HG02884 (cell line): ENCODE data around the gene PDE1C.
"Not testable (repeated sequence)": the region's sequence is repeated elsewhere in the genome, so short reads cannot be mapped to it uniquely, and the experiment has no call there.

Source experiments
- ATAC-seq: cut with Tn5 transposase; IDR thresholded peaks from one replicate; pipeline ENCODE4 v1.9.1; 2021; ENCODE audit warnings: mild to moderate bottlenecking, moderate library complexity; ENCODE audit not compliant: unreplicated experiment

PDE1C gene

GRCh38 chr7:31856337-31856736 lies 213.9 kb downstream of the PDE1C start:
- ATAC-seq, result no peak

- no peak for ATAC-seq
These were observed 214.7 kb downstream of the PDE1C start for GRCh38 chr7:31855530-31855929.

- no peak for ATAC-seq
These were observed 216.8 kb downstream of the PDE1C start for GRCh38 chr7:31853380-31853779.

- no peak for ATAC-seq
These were observed 217.7 kb downstream of the PDE1C start for GRCh38 chr7:31852462-31852861.

- no peak for ATAC-seq
These were observed 219.1 kb downstream of the PDE1C start for GRCh38 chr7:31851119-31851518.

GRCh38 chr7:31850601-31851000 lies 219.6 kb downstream of the PDE1C start:
- ATAC-seq, result no peak

- ATAC-seq, result no peak
These were observed 220.1 kb downstream of the PDE1C start for GRCh38 chr7:31850066-31850465.

DNA sequence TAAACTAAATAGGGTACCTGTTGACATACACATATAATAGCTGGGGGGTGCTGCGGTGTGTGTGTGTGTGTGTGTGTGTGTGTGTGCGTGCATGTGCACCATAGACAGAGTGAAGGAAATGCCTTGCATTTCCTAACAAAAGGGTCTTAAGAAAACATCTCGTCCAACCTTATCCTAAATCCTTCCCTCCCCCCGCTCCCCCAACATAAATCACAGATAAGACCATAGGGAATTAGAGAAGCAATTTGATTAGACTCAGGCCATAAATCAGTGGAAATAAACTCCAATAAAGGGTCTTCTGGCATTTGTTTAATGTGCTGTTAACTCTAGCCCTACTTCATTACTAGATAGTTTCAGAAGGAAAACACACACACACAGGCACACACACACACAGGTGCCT lies 234.7 kb downstream of the PDE1C start:
- ATAC-seq, result no peak

GRCh38 chr7:31833625-31834024 lies 236.6 kb downstream of the PDE1C start:
- not testable (repeated sequence) for ATAC-seq

DNA sequence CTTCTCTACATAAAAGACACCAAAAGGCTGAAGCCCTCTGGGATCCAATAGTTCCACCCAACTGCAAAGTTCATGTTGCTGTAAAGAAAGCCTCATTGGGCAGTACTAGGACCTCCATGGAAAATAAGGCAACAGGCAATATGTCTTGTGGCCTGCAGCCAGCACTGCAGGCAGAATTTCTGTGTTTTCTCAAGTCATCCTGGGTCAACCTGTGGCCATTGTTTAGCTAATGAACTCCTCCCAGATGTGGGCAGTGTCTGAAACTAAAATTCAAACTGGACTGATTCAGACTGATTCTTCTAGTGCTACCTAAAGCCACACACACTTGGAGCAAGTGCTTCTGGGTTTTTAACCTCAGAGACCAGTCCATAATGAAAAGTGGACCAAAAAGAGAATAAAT lies 241.7 kb downstream of the PDE1C start:
- ATAC-seq, result no peak

- no peak for ATAC-seq
These were observed 244.6 kb downstream of the PDE1C start for GRCh38 chr7:31825576-31825975.

DNA sequence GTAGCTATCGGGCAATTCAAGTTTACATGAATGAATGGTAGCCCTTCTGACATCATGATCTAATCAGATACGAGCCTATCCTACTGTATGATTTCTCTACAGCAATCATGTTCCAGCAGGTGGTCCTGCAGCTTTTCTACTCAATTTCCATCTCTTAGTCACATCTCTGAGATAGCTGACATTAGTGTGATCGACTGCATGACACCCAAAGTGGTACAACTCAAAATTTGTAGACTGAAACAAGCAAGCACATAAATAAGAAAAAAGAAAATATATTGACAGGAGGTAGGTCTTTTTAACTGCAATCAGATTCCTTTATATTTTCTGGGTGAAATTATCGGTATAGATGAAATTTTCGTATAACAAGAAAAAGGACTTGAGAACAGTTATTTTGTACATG lies 251.2 kb downstream of the PDE1C start:
- no peak for ATAC-seq

- ATAC-seq, result no peak
These were observed 253.4 kb downstream of the PDE1C start for GRCh38 chr7:31816810-31817209.

DNA sequence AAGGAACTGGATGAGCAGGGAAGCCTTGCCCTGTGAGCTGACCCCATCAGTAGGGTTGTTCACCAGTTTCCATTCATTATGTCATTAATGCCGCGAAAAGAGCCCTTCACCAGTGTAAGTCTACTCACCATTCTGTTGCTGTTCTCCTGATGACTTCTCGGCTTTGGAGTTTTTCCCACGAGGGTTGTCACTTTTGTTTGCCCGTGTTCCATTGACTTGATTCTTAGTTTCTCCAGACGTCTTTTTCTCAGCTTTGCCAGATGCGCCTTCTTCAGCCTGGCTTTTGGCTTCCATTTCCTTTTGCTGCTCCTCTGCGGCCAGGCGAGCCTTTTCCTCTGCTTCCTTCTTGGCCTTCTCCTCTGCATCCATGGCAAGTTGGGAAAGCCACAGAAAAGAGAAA lies 254.4 kb downstream of the PDE1C start:
- no peak for ATAC-seq

GRCh38 chr7:31814187-31814586 lies 256.0 kb downstream of the PDE1C start:
- ATAC-seq, result no peak

DNA sequence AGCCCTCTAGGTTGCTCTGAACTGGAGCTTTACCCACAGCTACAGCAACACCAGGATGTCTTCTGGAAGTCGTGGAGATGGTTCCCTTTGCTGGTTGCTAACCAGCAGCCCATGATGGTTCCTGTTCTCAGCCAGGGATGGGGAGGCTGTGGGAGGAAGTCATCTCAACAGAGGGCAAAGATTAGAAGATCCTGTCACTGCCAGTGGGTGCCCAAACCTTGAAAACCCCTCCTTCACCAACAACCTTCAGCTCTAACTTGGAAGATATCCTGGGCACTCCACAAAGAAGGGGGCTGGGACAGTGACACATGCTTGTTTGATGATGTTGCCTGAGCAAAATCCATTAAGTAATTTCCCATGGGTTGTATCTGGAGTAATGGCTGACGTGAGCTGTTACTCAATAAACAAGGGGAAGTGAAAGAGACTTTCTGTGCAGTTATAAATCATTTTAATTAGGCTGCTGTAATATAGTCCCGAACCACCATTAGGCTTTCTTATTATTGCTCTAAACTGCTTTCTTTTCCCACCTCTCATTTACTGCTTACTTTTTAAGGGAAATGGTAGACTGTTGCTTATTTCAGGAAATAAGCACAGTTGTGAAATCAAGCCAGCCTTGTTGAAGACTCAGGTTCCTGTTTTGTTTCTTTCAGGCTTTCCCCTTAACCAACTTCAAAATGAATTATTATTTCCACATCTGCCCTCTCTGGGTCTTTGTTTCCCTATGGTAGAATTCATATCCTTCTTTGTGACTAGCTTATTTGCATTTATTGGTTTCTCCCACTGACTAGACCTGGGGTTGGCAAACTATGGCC lies 258.4 kb downstream of the PDE1C start:
- peak; percentile 85 for ATAC-seq

DNA sequence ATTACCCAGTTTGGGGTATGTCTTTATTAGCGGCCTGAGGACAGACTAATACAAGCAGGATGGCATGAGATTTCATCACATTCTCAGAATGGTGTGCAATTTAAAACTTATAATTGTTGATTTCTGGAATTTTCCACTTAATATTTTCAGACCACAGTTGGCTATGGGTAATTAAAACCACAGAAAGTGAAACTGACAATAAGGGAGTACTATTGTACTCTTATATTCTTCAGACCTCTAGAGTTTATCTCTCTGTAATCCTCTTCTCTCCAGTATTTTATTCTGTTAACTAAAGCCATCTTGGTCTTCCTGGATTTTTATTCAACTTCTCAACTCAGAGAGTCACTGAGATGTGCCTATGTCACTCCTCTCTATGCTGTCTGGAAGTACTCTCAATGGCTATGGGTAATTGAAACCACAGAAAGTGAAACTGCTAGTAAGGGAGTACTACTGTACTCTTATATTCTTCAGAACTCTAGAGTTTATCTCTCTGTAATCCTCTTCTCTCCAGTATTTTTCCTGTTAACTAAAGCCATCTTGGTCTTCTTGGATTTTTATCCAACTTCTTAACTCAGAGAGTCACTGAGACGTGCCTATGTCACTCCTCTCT lies 264.9 kb downstream of the PDE1C start:
- ATAC-seq, result peak; percentile 97

DNA sequence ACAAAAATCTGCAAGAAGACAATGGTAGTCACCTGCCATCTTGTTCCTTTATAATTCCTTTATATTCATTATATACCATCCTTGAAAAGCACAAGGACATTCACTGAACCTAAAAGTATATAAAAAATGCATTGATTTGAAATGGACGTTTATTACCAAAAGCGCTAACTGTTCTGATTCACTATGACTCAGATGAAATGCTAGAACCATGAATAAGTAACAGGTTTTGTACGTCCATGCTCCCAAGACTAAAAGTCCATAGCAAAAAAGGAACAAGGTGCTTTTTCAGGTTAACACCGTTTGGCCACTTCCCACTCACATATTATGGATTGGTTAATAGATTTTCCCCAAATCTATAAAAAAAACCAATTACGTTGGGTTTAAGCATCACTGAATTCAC lies 273.8 kb downstream of the PDE1C start:
- no peak for ATAC-seq

GRCh38 chr7:31794851-31795344 lies 275.3 kb downstream of the PDE1C start:
- no peak for ATAC-seq

- ATAC-seq, result no peak
These were observed 278.3 kb downstream of the PDE1C start for GRCh38 chr7:31791881-31792280.

GRCh38 chr7:31788883-31789680 lies 281.1 kb downstream of the PDE1C start:
- no peak for ATAC-seq

- no peak for ATAC-seq
These were observed 281.8 kb downstream of the PDE1C start for GRCh38 chr7:31788445-31788844.
